Brain pericyte (primary cell): ENCODE results near the gene AURKA.
"Not testable (repeated sequence)": the region's sequence is repeated elsewhere in the genome, so short reads cannot be mapped to it uniquely, and the experiment has no call there.

Experiments
- DNase-seq: peaks from one replicate; pipeline ENCODE4 v3.0.0-alpha.2; 2012; ENCODE audit warnings: low read depth, low spot score

Gene AURKA

GRCh38 chr20:56391596-56392131 is 351 bp downstream of the AURKA start:
- no peak for DNase-seq

GRCh38 chr20:56391037-56391436 is 978 bp downstream of the AURKA start:
- no peak for DNase-seq

- not testable (repeated sequence) for DNase-seq
Observed at GRCh38 chr20:56390396-56390795, 1.6 kb downstream of the AURKA start.

GRCh38 chr20:56389807-56390206 is 2.2 kb downstream of the AURKA start:
- no peak for DNase-seq

- no peak for DNase-seq
Observed at GRCh38 chr20:56388882-56389281, 3.1 kb downstream of the AURKA start.

- DNase-seq, result no peak
Observed at GRCh38 chr20:56386219-56386618, 5.8 kb downstream of the AURKA start.

GRCh38 chr20:56385130-56385529 is 6.9 kb downstream of the AURKA start:
- DNase-seq, result no peak

- no peak for DNase-seq
Observed at GRCh38 chr20:56383334-56383733, 8.7 kb downstream of the AURKA start.

GRCh38 chr20:56382696-56383095 is 9.3 kb downstream of the AURKA start:
- no peak for DNase-seq

- DNase-seq, result no peak
Observed at GRCh38 chr20:56381501-56381900, 10.5 kb downstream of the AURKA start.

- no peak for DNase-seq
Observed at GRCh38 chr20:56380375-56380774, 11.6 kb downstream of the AURKA start.

- DNase-seq, result no peak
Observed at GRCh38 chr20:56378386-56378785, 13.6 kb downstream of the AURKA start.

- no peak for DNase-seq
Observed at GRCh38 chr20:56376331-56376730, 15.7 kb downstream of the AURKA start.

- peak; percentile 34 for DNase-seq
Observed at GRCh38 chr20:56373942-56374341, 18.1 kb downstream of the AURKA start.

- DNase-seq, result no peak
Observed at GRCh38 chr20:56372850-56373249, 19.2 kb downstream of the AURKA start.

GRCh38 chr20:56371977-56372376 is 20.0 kb downstream of the AURKA start:
- no peak for DNase-seq

- DNase-seq, result no peak
Observed at GRCh38 chr20:56369179-56369578, 22.8 kb downstream of the AURKA start.

GRCh38 chr20:56368351-56369134 is 23.5 kb downstream of the AURKA start:
- DNase-seq, result no peak

GRCh38 chr20:56363491-56363890 is 28.5 kb downstream of the AURKA start:
- DNase-seq, result no peak

- DNase-seq, result no peak
Observed at GRCh38 chr20:56362833-56363413, 29.1 kb downstream of the AURKA start.

GRCh38 chr20:56361900-56362299 is 30.1 kb downstream of the AURKA start:
- DNase-seq, result no peak

GRCh38 chr20:56360908-56361205 is 31.2 kb downstream of the AURKA start:
- DNase-seq, result no peak

- DNase-seq, result no peak
Observed at GRCh38 chr20:56360133-56360907, 31.7 kb downstream of the AURKA start.
